Duodenal mucosa (tissue), 2 donors: Measurements from ENCODE around the gene ZNF524.

ENCODE experiments used
- H3K27ac ChIP-seq: one replicate; pipeline ENCODE4 v1.7.0; 2013; ENCODE audit warnings: low read depth, low read length
- H3K27me3 ChIP-seq, 2 donors: one replicate each; pipeline ENCODE4 v1.7.0; 2013; ENCODE audit warnings: low read length in 2 of 2, control low read depth in 1 of 2; ENCODE audit not compliant: insufficient read depth in 2 of 2, control insufficient read depth in 1 of 2
- H3K36me3 ChIP-seq, 2 donors: one replicate each; pipeline ENCODE4 v1.7.0; 2013; ENCODE audit warnings: low read length in 2 of 2, control low read depth in 1 of 2; ENCODE audit not compliant: insufficient read depth in 2 of 2, control insufficient read depth in 1 of 2
- H3K4me1 ChIP-seq, 2 donors: one replicate each; pipeline ENCODE4 v1.7.0; 2013; ENCODE audit warnings: low read length in 2 of 2, control low read depth in 1 of 2; ENCODE audit not compliant: insufficient read depth in 2 of 2, control insufficient read depth in 1 of 2
- H3K4me3 ChIP-seq, 2 donors: one replicate each; pipeline ENCODE4 v1.7.0; 2013; ENCODE audit warnings: low read length in 2 of 2, low read depth in 1 of 2
- H3K9ac ChIP-seq, 2 donors: one replicate each; pipeline ENCODE4 v1.7.0; 2013; ENCODE audit warnings: low read length in 2 of 2, low read depth in 1 of 2
- H3K9me3 ChIP-seq, 2 donors: one replicate each; pipeline ENCODE4 v1.7.0; 2013; ENCODE audit warnings: low read length in 2 of 2, control low read depth in 1 of 2; ENCODE audit not compliant: control insufficient read depth in 1 of 2

The ZNF524 gene

DNA sequence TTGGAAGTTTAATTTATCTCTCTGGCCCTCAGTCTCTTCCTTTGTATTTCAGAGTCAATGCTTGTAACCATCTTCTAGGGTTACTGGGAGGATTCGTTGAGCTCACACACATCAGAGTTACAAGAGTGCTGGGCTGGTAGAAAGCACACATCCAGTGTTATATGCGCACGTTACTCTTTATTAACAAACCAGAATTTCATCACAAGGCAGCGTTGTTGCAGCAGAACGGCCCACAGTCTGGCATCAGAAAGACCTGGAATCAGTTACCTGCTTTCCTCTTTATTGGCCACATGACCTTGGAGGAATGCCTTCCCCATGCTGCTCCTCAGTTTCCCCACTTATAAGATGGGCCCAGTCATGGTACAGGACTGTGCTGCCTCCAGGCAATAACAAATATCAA is 9.2 kb downstream of the ZNF524 start:
- H3K4me1 ChIP-seq: peaks cover 8 to 16% of the 10 kb centered on the region in 2 donors
- no peak overlapping the region for H3K27ac ChIP-seq
- no peak overlapping the region for H3K4me3 ChIP-seq
- no peaks in the 10 kb centered on the region for H3K27me3 ChIP-seq
- H3K9ac ChIP-seq: no peak overlapping the region
- H3K36me3 ChIP-seq: peaks cover 0 to 15% of the 10 kb centered on the region in 2 donors
- no peaks in the 10 kb centered on the region for H3K9me3 ChIP-seq

- H3K4me3 ChIP-seq: no peak overlapping the region
- H3K36me3 ChIP-seq: peaks cover 0 to 23% of the 10 kb centered on the region in 2 donors
- H3K27ac ChIP-seq: no peak overlapping the region
- H3K4me1 ChIP-seq: peaks cover 5 to 7% of the 10 kb centered on the region in 2 donors
- no peaks in the 10 kb centered on the region for H3K27me3 ChIP-seq
- no peak overlapping the region for H3K9ac ChIP-seq
- no peaks in the 10 kb centered on the region for H3K9me3 ChIP-seq
Measured at GRCh38 chr19:55611300-55611982, 11.4 kb downstream of the ZNF524 start.

- H3K9ac ChIP-seq: no peak overlapping the region
- peaks cover 0 to under 1% of the 10 kb centered on the region in 2 donors for H3K4me1 ChIP-seq
- peaks cover under 1 to 28% of the 10 kb centered on the region in 2 donors for H3K36me3 ChIP-seq
- no peaks in the 10 kb centered on the region for H3K9me3 ChIP-seq
- no peak overlapping the region for H3K27ac ChIP-seq
- H3K4me3 ChIP-seq: no peak overlapping the region
- no peaks in the 10 kb centered on the region for H3K27me3 ChIP-seq
Measured at GRCh38 chr19:55611983-55612645, 12.0 kb downstream of the ZNF524 start.

DNA sequence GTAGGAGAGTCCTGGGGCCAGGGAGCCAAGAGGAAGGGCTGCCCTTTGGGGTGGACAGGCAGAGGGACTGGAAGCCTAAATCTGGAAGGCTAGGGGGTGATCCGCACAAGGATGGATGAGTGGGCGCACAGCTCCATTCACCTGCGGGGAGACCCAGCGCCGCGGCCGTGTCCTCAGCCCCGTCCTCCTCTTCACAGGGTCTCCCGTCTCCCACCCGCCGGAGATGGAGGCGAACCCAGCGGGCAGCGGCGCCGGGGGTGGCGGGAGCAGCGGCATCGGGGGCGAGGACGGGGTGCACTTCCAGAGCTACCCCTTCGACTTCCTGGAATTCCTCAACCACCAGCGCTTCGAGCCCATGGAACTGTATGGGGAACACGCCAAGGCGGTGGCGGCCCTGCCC is 13.3 kb downstream of the ZNF524 start:
- H3K9ac ChIP-seq: no peak overlapping the region

DNA sequence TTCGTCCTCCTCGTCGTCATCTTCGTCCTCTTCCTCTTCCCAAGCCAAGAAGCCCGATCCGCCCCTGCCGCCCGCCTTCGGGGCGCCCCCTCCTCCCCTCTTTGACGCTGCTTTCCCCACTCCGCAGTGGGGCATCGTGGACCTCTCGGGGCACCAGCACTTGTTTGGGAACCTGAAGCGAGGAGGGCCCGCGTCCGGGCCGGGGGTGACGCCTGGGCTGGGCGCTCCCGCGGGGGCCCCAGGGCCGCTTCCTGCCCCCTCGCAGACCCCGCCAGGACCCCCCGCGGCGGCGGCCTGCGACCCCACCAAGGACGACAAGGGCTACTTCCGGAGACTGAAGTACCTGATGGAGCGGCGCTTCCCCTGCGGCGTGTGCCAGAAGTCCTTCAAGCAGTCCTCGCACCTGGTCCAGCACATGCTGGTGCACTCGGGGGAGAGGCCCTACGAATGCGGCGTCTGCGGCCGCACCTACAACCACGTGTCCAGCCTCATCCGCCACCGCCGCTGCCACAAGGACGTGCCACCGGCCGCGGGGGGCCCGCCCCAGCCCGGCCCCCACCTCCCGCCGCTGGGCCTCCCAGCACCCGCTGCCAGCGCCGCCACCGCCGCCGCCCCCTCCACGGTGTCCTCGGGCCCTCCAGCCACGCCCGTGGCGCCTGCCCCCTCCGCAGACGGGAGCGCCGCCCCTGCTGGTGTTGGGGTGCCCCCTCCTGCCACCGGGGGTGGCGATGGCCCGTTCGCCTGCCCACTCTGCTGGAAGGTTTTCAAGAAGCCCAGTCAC is 14.0 kb downstream of the ZNF524 start:
- Histone ChIP-seq H3K4me3 (no peak overlapping the region), H3K27ac (no peak overlapping the region), H3K27me3 (no peaks in the 10 kb centered on the region), H3K4me1 (no peaks in the 10 kb centered on the region), H3K9ac (no peak overlapping the region), H3K9me3 (no peaks in the 10 kb centered on the region), H3K36me3 (peaks cover 6 to 32% of the 10 kb centered on the region in 2 donors)

More for the DNA sequence above, 13.3 kb downstream of the ZNF524 start:
- Histone ChIP-seq H3K27me3 (no peaks in the 10 kb centered on the region), H3K4me1 (no peaks in the 10 kb centered on the region), H3K27ac (no peak overlapping the region), H3K4me3 (no peak overlapping the region), H3K36me3 (peaks cover 6 to 32% of the 10 kb centered on the region in 2 donors), H3K9me3 (no peaks in the 10 kb centered on the region)

DNA sequence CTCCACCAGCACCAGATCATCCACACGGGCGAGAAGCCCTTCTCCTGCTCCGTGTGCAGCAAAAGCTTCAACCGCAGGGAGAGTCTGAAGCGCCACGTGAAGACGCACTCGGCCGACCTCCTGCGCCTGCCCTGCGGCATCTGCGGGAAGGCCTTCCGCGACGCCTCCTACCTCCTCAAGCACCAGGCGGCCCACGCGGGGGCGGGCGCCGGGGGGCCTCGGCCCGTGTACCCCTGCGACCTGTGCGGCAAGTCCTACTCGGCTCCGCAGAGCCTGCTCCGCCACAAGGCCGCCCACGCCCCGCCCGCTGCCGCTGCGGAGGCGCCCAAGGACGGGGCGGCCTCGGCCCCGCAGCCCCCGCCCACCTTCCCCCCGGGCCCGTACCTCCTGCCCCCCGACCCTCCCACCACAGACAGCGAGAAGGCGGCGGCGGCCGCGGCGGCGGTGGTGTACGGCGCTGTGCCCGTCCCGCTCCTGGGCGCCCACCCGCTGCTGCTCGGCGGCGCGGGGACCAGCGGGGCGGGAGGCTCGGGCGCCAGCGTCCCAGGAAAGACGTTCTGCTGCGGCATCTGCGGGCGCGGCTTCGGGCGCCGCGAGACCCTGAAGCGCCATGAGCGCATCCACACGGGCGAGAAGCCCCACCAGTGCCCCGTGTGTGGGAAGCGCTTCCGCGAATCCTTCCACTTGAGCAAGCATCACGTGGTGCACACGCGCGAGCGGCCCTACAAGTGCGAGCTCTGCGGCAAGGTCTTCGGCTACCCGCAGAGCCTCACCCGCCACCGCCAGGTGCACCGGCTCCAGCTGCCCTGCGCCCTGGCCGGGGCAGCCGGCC is 14.8 kb downstream of the ZNF524 start:
- Histone ChIP-seq H3K27ac (no peak overlapping the region), H3K36me3 (peaks cover 6 to 24% of the 10 kb centered on the region in 2 donors)

DNA sequence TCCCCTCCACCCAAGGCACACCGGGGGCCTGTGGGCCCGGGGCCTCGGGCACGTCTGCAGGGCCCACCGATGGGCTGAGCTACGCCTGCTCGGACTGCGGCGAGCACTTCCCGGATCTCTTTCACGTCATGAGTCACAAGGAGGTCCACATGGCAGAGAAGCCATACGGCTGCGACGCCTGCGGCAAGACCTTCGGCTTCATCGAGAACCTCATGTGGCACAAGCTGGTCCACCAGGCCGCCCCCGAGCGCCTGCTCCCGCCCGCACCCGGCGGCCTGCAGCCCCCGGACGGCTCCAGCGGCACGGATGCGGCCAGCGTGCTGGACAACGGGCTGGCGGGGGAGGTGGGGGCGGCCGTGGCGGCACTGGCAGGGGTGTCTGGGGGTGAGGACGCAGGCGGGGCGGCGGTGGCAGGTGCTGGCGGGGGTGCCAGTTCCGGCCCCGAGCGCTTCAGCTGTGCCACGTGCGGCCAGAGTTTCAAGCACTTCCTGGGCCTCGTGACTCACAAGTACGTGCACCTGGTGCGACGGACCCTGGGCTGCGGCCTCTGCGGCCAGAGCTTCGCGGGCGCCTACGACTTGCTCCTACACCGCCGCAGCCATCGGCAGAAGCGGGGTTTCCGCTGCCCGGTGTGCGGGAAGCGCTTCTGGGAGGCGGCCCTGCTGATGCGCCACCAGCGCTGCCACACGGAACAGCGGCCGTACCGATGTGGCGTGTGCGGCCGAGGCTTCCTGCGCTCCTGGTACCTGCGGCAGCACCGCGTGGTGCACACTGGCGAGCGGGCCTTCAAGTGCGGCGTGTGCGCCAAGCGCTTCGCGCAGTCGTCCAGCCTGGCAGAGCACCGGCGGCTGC is 15.7 kb downstream of the ZNF524 start:
- H3K36me3 ChIP-seq: peaks cover 6 to 20% of the 10 kb centered on the region in 2 donors
- H3K4me3 ChIP-seq: no peak overlapping the region

More for the DNA sequence above, 14.8 kb downstream of the ZNF524 start:
- Histone ChIP-seq H3K4me3 (no peak overlapping the region), H3K27me3 (no peaks in the 10 kb centered on the region), H3K9me3 (no peaks in the 10 kb centered on the region), H3K4me1 (no peaks in the 10 kb centered on the region), H3K9ac (no peak overlapping the region)

GRCh38 chr19:55616395-55616875 is 16.3 kb downstream of the ZNF524 start:
- Histone ChIP-seq H3K27ac (no peak overlapping the region), H3K4me3 (no peak overlapping the region), H3K4me1 (no peaks in the 10 kb centered on the region), H3K9ac (no peak overlapping the region), H3K27me3 (no peaks in the 10 kb centered on the region), H3K36me3 (peaks cover 6 to 26% of the 10 kb centered on the region in 2 donors), H3K9me3 (no peaks in the 10 kb centered on the region)

More for the DNA sequence above, 15.7 kb downstream of the ZNF524 start:
- Histone ChIP-seq H3K27me3 (no peaks in the 10 kb centered on the region), H3K9me3 (no peaks in the 10 kb centered on the region), H3K9ac (no peak overlapping the region), H3K4me1 (no peaks in the 10 kb centered on the region), H3K27ac (no peak overlapping the region)

- Histone ChIP-seq H3K9me3 (no peaks in the 10 kb centered on the region), H3K36me3 (peaks cover 6 to 26% of the 10 kb centered on the region in 2 donors), H3K4me3 (no peak overlapping the region), H3K27ac (no peak overlapping the region), H3K9ac (no peak overlapping the region), H3K27me3 (no peaks in the 10 kb centered on the region), H3K4me1 (no peaks in the 10 kb centered on the region)
Measured at GRCh38 chr19:55617426-55617825, 17.3 kb downstream of the ZNF524 start.
